Gastrocnemius medialis (tissue), 4 donors: Measurements from ENCODE around the gene TACC3.

Experiments used
- CTCF ChIP-seq, 5 experiments: fragments of 450-650 bp in 3 of 5; fragments of 200-600 bp in 2 of 5; sonication (generic) in 2 of 5; IDR thresholded peaks in 4 of 5; conservative IDR thresholded peaks in 1 of 5; 1 replicate in 4 of 5; 2 replicates in 1 of 5; pipeline ENCODE4 v1.5.1; 2016 to 2019; ENCODE audit warnings: antibody characterized with exemption in 5 of 5, mild to moderate bottlenecking in 3 of 5, moderate library complexity in 3 of 5
- POLR2A ChIP-seq, 2 donors: fragments of 450-650 bp; IDR thresholded peaks; one replicate each; pipeline ENCODE4 v1.6.1; 2017; ENCODE audit warnings: antibody characterized with exemption in 2 of 2, mild to moderate bottlenecking in 2 of 2, moderate library complexity in 2 of 2

GRCh38 chr4:1779588-1780382, 58.5 kb downstream of the TACC3 start:
- TF ChIP-seq POLR2A (IDR thresholded peaks at IDR 0.05), result no peak
- TF ChIP-seq CTCF (IDR thresholded peaks at IDR 0.05 in 4 of 5, conservative IDR thresholded peaks at IDR 0.05 in 1 of 5), result no peak
